IMR-90 (cell line): ENCODE measurements around the gene POLD3. TPM values are rescaled to one million over a fixed set of nuclear protein-coding genes. Genes with fewer than 3 reads are reported as not detected.
A peak's percentile ranks its signal among the peaks of the same experiment; 100 is the strongest.

Experiments used
- ATAC-seq: fragments of 200-7000 bp; cut with Tn5 transposase; 2 replicates; pipeline ENCODE4 v1.9.1; 2020; ENCODE audit warnings: low read depth, mild to moderate bottlenecking, moderate library complexity
- BruUV-seq: library from RNA; stranded (reverse); fragments of 400-500 nt; replicated peaks from 2 replicates; lab custom pipeline; 2021; lab: Mats Ljungman, UMichigan
- CTCF ChIA-PET: fragments of 300-600 bp; formaldehyde crosslinking; extraction: SDS; loops from one replicate; lab custom pipeline; 2021; ENCODE audit warnings: antibody characterized with exemption; lab: Yijun Ruan, JAX
- POLR2A ChIA-PET: fragments of 300-600 bp; sonication (Branson Sonifier 250); formaldehyde crosslinking; loops from one replicate; lab custom pipeline; 2022; ENCODE audit warnings: antibody characterized with exemption; ENCODE audit not compliant: unreplicated experiment; lab: Charles Lee
- DNase-seq: peaks from one replicate; pipeline ENCODE4 v3.0.0; 2013
- H2AFZ ChIP-seq: replicated peaks from 2 replicates; pipeline ENCODE3; 2013; ENCODE audit warnings: low read length, mild to moderate bottlenecking; ENCODE audit not compliant: poor library complexity
- H2AK5ac ChIP-seq: 2 replicates; pipeline ENCODE4 v1.6.1; 2013; ENCODE audit warnings: low read depth, low read length, inconsistent platforms
- H2AK9ac ChIP-seq: replicated peaks from 2 replicates; pipeline ENCODE3; 2013; ENCODE audit warnings: mild to moderate bottlenecking, low read depth, low read length, moderate library complexity; ENCODE audit not compliant: poor library complexity
- H2BK120ac ChIP-seq: 2 replicates; pipeline ENCODE4 v1.6.1; 2013; ENCODE audit warnings: low read depth, low read length, inconsistent platforms
- H2BK15ac ChIP-seq: 3 replicates; pipeline ENCODE4 v1.6.1; 2013; ENCODE audit warnings: low read depth, low read length, inconsistent platforms
- H2BK20ac ChIP-seq: 2 replicates; pipeline ENCODE4 v1.6.1; 2013; ENCODE audit warnings: low read depth, mild to moderate bottlenecking, inconsistent platforms, low read length, moderate library complexity
- H2BK5ac ChIP-seq: 2 replicates; pipeline ENCODE4 v1.6.1; 2013; ENCODE audit warnings: mild to moderate bottlenecking, low read depth, low read length, inconsistent platforms; ENCODE audit not compliant: poor library complexity, severe bottlenecking
- H3K14ac ChIP-seq: replicated peaks from 2 replicates; pipeline ENCODE4 v1.6.1; 2013; ENCODE audit warnings: low read depth, low read length, inconsistent platforms
- H3K18ac ChIP-seq: 2 replicates; pipeline ENCODE4 v1.6.1; 2013; ENCODE audit warnings: low read depth, low read length, control low read depth
- H3K23ac ChIP-seq: 2 replicates; pipeline ENCODE4 v1.6.1; 2013; ENCODE audit warnings: low read depth, low read length, inconsistent platforms
- H3K27ac ChIP-seq: 2 replicates; pipeline ENCODE4 v1.5.1; 2013; ENCODE audit warnings: mild to moderate bottlenecking, control low read depth, low read length; ENCODE audit not compliant: insufficient read depth
- H3K27me3 ChIP-seq: 2 replicates; pipeline ENCODE4 v1.6.1; 2013; ENCODE audit warnings: low read length; ENCODE audit not compliant: control insufficient read depth, insufficient read depth
- H3K36me3 ChIP-seq: 2 replicates; pipeline ENCODE4 v1.6.1; 2013; ENCODE audit warnings: low read length, mixed read lengths; ENCODE audit not compliant: control insufficient read depth, insufficient read depth
- H3K4ac ChIP-seq: 2 replicates; pipeline ENCODE4 v1.6.1; 2013; ENCODE audit warnings: low read depth, low read length, inconsistent platforms
- H3K4me1 ChIP-seq: 2 replicates; pipeline ENCODE4 v1.6.1; 2013; ENCODE audit warnings: low read length, mixed read lengths; ENCODE audit not compliant: control insufficient read depth, insufficient read depth
- H3K4me2 ChIP-seq: 2 replicates; pipeline ENCODE4 v1.6.1; 2013; ENCODE audit warnings: low read depth, mild to moderate bottlenecking, control low read depth, low read length, moderate library complexity
- H3K4me3 ChIP-seq: 2 replicates; pipeline ENCODE4 v1.5.1; 2013; ENCODE audit warnings: low read depth, mild to moderate bottlenecking, control low read depth, low read length, moderate library complexity; ENCODE audit not compliant: insufficient read depth
- H3K56ac ChIP-seq: 2 replicates; pipeline ENCODE4 v1.6.1; 2013; ENCODE audit warnings: low read length, inconsistent platforms; ENCODE audit not compliant: insufficient read depth; ENCODE audit errors: extremely low read depth
- H3K79me1 ChIP-seq, 2 experiments: 2 replicates each; pipeline ENCODE4 v1.6.1; 2013; ENCODE audit warnings: low read length in 2 of 2, inconsistent platforms in 1 of 2, low read depth in 1 of 2
- H3K9ac ChIP-seq: 2 replicates; pipeline ENCODE4 v1.6.1; 2013; ENCODE audit warnings: low read depth, low read length, control low read depth
- H3K9me1 ChIP-seq: 2 replicates; pipeline ENCODE4 v1.6.1; 2013; ENCODE audit warnings: low read length, inconsistent platforms; ENCODE audit not compliant: insufficient read depth
- H3K9me3 ChIP-seq: 2 replicates; pipeline ENCODE4 v1.6.1; 2013; ENCODE audit warnings: low read length; ENCODE audit not compliant: control insufficient read depth, insufficient read depth
- H4K20me1 ChIP-seq: 2 replicates; pipeline ENCODE4 v1.6.1; 2013; ENCODE audit warnings: low read length, inconsistent platforms; ENCODE audit not compliant: insufficient read depth
- H4K5ac ChIP-seq: 2 replicates; pipeline ENCODE4 v1.6.1; 2013; ENCODE audit warnings: mild to moderate bottlenecking, low read depth, low read length, control low read depth
- H4K8ac ChIP-seq, 2 experiments: 2 replicates each; pipeline ENCODE4 v1.6.1; 2013; ENCODE audit warnings: low read depth in 2 of 2, low read length in 2 of 2, control low read depth in 1 of 2, inconsistent platforms in 1 of 2
- H4K91ac ChIP-seq: 2 replicates; pipeline ENCODE4 v1.6.1; 2013; ENCODE audit warnings: low read depth, low read length, inconsistent platforms; ENCODE audit not compliant: insufficient read depth
- BHLHE40 ChIP-seq: fragments of 150-350 bp; IDR thresholded peaks from 2 replicates; pipeline ENCODE4 v1.6.1; 2016; ENCODE audit warnings: mild to moderate bottlenecking, low read depth, low read length
- CEBPB ChIP-seq: IDR thresholded peaks from 2 replicates; pipeline ENCODE4 v1.6.1; 2012; ENCODE audit warnings: low read depth, low read length, improper control_type of control experiment
- CHD1 ChIP-seq: IDR thresholded peaks from 2 replicates; pipeline ENCODE4 v1.6.1; 2012; ENCODE audit warnings: low read depth, low read length, improper control_type of control experiment
- CTCF ChIP-seq: conservative IDR thresholded peaks from 2 replicates; pipeline ENCODE4 v1.5.1; 2012; ENCODE audit warnings: mild to moderate bottlenecking, low read depth, low read length, improper control_type of control experiment
- ELK1 ChIP-seq: fragments of 150-350 bp; IDR thresholded peaks from 2 replicates; pipeline ENCODE4 v1.6.1; 2016; ENCODE audit warnings: low read depth, mild to moderate bottlenecking, low read length, moderate library complexity, borderline replicate concordance
- FOS ChIP-seq: fragments of 150-350 bp; IDR thresholded peaks from 2 replicates; pipeline ENCODE4 v1.6.1; 2016; ENCODE audit warnings: low read depth, low read length
- MAFK ChIP-seq: IDR thresholded peaks from 2 replicates; pipeline ENCODE4 v1.6.1; 2012; ENCODE audit warnings: low read depth, low read length, improper control_type of control experiment
- MAZ ChIP-seq: IDR thresholded peaks from 2 replicates; pipeline ENCODE4 v1.6.1; 2012; ENCODE audit warnings: low read depth, mild to moderate bottlenecking, low read length, improper control_type of control experiment, moderate library complexity, borderline replicate concordance
- MXI1 ChIP-seq: IDR thresholded peaks from 2 replicates; pipeline ENCODE4 v1.6.1; 2012; ENCODE audit warnings: low read depth, mild to moderate bottlenecking, low read length, moderate library complexity, borderline replicate concordance
- NFE2L2 ChIP-seq: fragments of 150-350 bp; IDR thresholded peaks from 2 replicates; pipeline ENCODE4 v1.6.1; 2016; ENCODE audit warnings: low read depth, mild to moderate bottlenecking, low read length
- POLR2A ChIP-seq: IDR thresholded peaks from 2 replicates; pipeline ENCODE4 v1.6.1; 2012; ENCODE audit warnings: mild to moderate bottlenecking, low read depth, low read length
- RAD21 ChIP-seq: IDR thresholded peaks from 2 replicates; pipeline ENCODE4 v1.6.1; 2012; ENCODE audit warnings: low read length, improper control_type of control experiment
- RCOR1 ChIP-seq: IDR thresholded peaks from 2 replicates; pipeline ENCODE4 v1.6.1; 2012; ENCODE audit warnings: mild to moderate bottlenecking, low read length, improper control_type of control experiment; ENCODE audit not compliant: insufficient replicate concordance
- RFX5 ChIP-seq: IDR thresholded peaks from 2 replicates; pipeline ENCODE4 v1.8.0; 2012; ENCODE audit warnings: low read depth, mild to moderate bottlenecking, low read length, moderate library complexity
- SMC3 ChIP-seq: fragments of 150-350 bp; IDR thresholded peaks from 2 replicates; pipeline ENCODE4 v1.6.1; 2016; ENCODE audit warnings: low read depth, mild to moderate bottlenecking, antibody characterized with exemption, low read length, moderate library complexity
- USF2 ChIP-seq: fragments of 150-350 bp; IDR thresholded peaks from 2 replicates; pipeline ENCODE4 v1.6.1; 2017; ENCODE audit warnings: mild to moderate bottlenecking, antibody characterized with exemption, low read length, low read depth
- WGBS, 2 experiments: methylation state at CpG; one replicate each; pipeline versions ENCODE4 v1.1.5 to v1.1.7; 2013; ENCODE audit warnings: missing lambda C conversion rate in 2 of 2; ENCODE audit not compliant: insufficient read length in 1 of 2; ENCODE audit errors: extremely low coverage in 2 of 2; 5-methylcytosine and 5-hydroxymethylcytosine counted together
- dilution Hi-C: fragments of 300-500 bp; cut with HindIII; formaldehyde crosslinking; loops from one replicate; pipeline ENCODE4 v1.14.3; 2018; ENCODE audit warnings: low sequenced_read_pairs; ENCODE audit not compliant: unreplicated experiment
- in situ Hi-C: fragments of 300-500 bp; cut with MboI; formaldehyde crosslinking; loops from 3 replicates; pipeline ENCODE4 v1.14.3; 2019; ENCODE audit warnings: low sequenced_read_pairs, inconsistent platforms, mixed read lengths
- intact Hi-C: fragments of 100-400 bp; cut with micrococcal nuclease; formaldehyde crosslinking; loops from 2 replicates; pipeline ENCODE4 v1.10.0; 2022
- polyA plus RNA-seq, 3 experiments: library from polyadenylated mRNA; depleted of rRNA; stranded (reverse); fragments of >200 nt; gene quantifications; 2 replicates each; pipeline ENCODE4 v1.2.3, GENCODE V29; 2012; ENCODE audit warnings: low replicate concordance in 1 of 3
- total RNA-seq: library from RNA; depleted of rRNA; stranded (reverse); fragments of >200 nt; gene quantifications from 2 replicates; pipeline ENCODE4 v1.2.3, GENCODE V29; 2012

POLD3 gene
- total and polyA plus RNA-seq, 2 of the 4 experiments (the other 2 are of a cell fraction): 9.1 to 9.2 TPM

GRCh38 chr11:74676596-74676995, 84.2 kb downstream of the POLD3 start:
- Histone ChIP-seq H3K79me1 (no peaks in the 10 kb centered on the region; a peak in 1 of 4 replicates), H3K4ac (peak overlapping the region; percentile 4; the same call in 1 of the 2 replicates), H3K14ac (no peak overlapping the region), H4K91ac (no peak overlapping the region; the same call in 1 of the 2 replicates), H3K4me3 (no peak overlapping the region), H3K36me3 (no peaks in the 10 kb centered on the region), H2AK5ac (peak overlapping the region; percentile 41; the same call in 1 of the 2 replicates), H2BK15ac (no peak overlapping the region), H2BK20ac (no peak overlapping the region), H3K9me1 (peaks cover 12% of the 10 kb centered on the region), H3K4me2 (no peak overlapping the region), H3K27me3 (no peaks in the 10 kb centered on the region), H2BK120ac (no peak overlapping the region), H3K23ac (no peak overlapping the region), H3K56ac (no peak overlapping the region), H3K27ac (no peak overlapping the region), H2BK5ac (no peak overlapping the region), H3K18ac (no peak overlapping the region), H2AK9ac (no peak overlapping the region), H4K20me1 (no peaks in the 10 kb centered on the region), H3K4me1 (peaks cover 22% of the 10 kb centered on the region), H3K9ac (no peak overlapping the region), H4K5ac (no peak overlapping the region), H2AFZ (no peak overlapping the region), H4K8ac (no peak overlapping the region), H3K9me3 (peaks cover 2% of the 10 kb centered on the region)
- BruUV-seq: no TSS peak
- intact Hi-C loops: no loop called here
- ATAC-seq: no peak
- WGBS, 2 experiments: 89% methylated on average over 3 of the region's 5 CpGs; no CpG with 5 or more reads in 1 of the 2 experiments
- TF ChIP-seq RFX5 (no peak), RAD21 (no peak), BHLHE40 (no peak), MAFK (no peak), USF2 (no peak), FOS (no peak), RCOR1 (no peak), POLR2A (no peak), CEBPB (no peak), CTCF (no peak), NFE2L2 (no peak), ELK1 (no peak), MAZ (no peak), MXI1 (no peak), CHD1 (no peak), SMC3 (no peak)
- no peak for DNase-seq
- POLR2A ChIA-PET: no interaction called here
- in situ Hi-C loops: no loop called here
- CTCF ChIA-PET: interaction anchor here (1.1 kb wide), 1 partner anchor 26 kb away, joined by 4 read pairs; no protein-coding TSS in a partner anchor
- dilution Hi-C loops: no loop called here
